Testis (tissue), 3 donors: ENCODE measurements around the gene KCNAB2. TPM values are rescaled to one million over a fixed set of nuclear protein-coding genes. Genes with fewer than 3 reads are reported as not detected.
"Not testable (repeated sequence)": the region's sequence is repeated elsewhere in the genome, so short reads cannot be mapped to it uniquely, and the experiment has no call there.

Experiments used
- DNase-seq: peaks from one replicate; pipeline ENCODE4 v3.0.0-alpha.2; 2019
- H3K27ac ChIP-seq, 2 donors: fragments of 200-600 bp; sonication (generic); one replicate each; pipeline ENCODE4 v1.5.1; 2019
- H3K27me3 ChIP-seq: fragments of 200-600 bp; sonication (generic); one replicate; pipeline ENCODE4 v1.5.1; 2019
- H3K36me3 ChIP-seq: fragments of 200-600 bp; sonication (generic); one replicate; pipeline ENCODE4 v1.5.1; 2017; ENCODE audit warnings: low read depth; ENCODE audit errors: missing control alignments
- H3K4me1 ChIP-seq: fragments of 200-600 bp; sonication (generic); one replicate; pipeline ENCODE4 v1.5.1; 2019
- H3K4me3 ChIP-seq, 2 donors: fragments of 200-600 bp; sonication (generic); one replicate each; pipeline ENCODE4 v1.5.1; 2017 to 2019
- H3K9me3 ChIP-seq: fragments of 200-600 bp; sonication (generic); one replicate; pipeline ENCODE4 v1.5.1; 2017
- POLR2A ChIP-seq: fragments of 450-650 bp; IDR thresholded peaks from one replicate; pipeline ENCODE4 v1.6.1; 2017; ENCODE audit warnings: antibody characterized with exemption, mild to moderate bottlenecking, moderate library complexity
- WGBS, 2 donors: methylation state at CpG; one replicate each; pipeline ENCODE4 v1.1.5; 2018; 5-methylcytosine and 5-hydroxymethylcytosine counted together
- intact Hi-C: fragments of 100-400 bp; cut with DNase I; formaldehyde crosslinking; loops from one replicate; pipeline ENCODE4 v1.15.1; 2023; ENCODE audit warnings: low total_unique reads
- polyA plus RNA-seq: library from polyadenylated mRNA; stranded (reverse); fragments of 350-450 nt; fragmentation: Illumina TruSeq; extraction: RNeasy Lipid Tissue Mini Kit (QIAGEN cat#74804); gene quantifications from one replicate; pipeline ENCODE4 v1.2.3, GENCODE V29; 2014; ENCODE audit warnings: low read depth, low replicate concordance; ENCODE audit not compliant: insufficient read depth
- total RNA-seq, 2 donors: library from RNA; depleted of rRNA; stranded (reverse); fragments of >200 nt; gene quantifications; one replicate each; pipeline ENCODE4 v1.2.3, GENCODE V29; 2016
- TF ChIP-seq, protein P1 (sequence below), 3 experiments: fragments of 450-650 bp in 2 of 3; fragments of 200-600 bp in 1 of 3; sonication (generic) in 1 of 3; IDR thresholded peaks; one replicate each; pipeline ENCODE4 v1.5.1; 2016 to 2019; ENCODE audit warnings: antibody characterized with exemption in 3 of 3, mild to moderate bottlenecking in 2 of 3, moderate library complexity in 1 of 3

The KCNAB2 gene
- total and polyA plus RNA-seq, 3 donors from 2014 or later, result 9.0 to 9.8 (median 9.3) TPM

GRCh38 chr1:6012529-6013318, 33.0 kb upstream of the KCNAB2 start:
- no peak overlapping the region for H3K27ac ChIP-seq
- 91 to 94% methylated on average over 13 to 17 of the region's 17 CpGs for WGBS, 2 donors
- no peaks in the 10 kb centered on the region for H3K4me1 ChIP-seq
- no peaks in the 10 kb centered on the region for H3K36me3 ChIP-seq
- intact Hi-C loops, result no loop called here
- H3K9me3 ChIP-seq, result no peaks in the 10 kb centered on the region
- no peaks in the 10 kb centered on the region for H3K27me3 ChIP-seq
- TF ChIP-seq, protein P1, sequence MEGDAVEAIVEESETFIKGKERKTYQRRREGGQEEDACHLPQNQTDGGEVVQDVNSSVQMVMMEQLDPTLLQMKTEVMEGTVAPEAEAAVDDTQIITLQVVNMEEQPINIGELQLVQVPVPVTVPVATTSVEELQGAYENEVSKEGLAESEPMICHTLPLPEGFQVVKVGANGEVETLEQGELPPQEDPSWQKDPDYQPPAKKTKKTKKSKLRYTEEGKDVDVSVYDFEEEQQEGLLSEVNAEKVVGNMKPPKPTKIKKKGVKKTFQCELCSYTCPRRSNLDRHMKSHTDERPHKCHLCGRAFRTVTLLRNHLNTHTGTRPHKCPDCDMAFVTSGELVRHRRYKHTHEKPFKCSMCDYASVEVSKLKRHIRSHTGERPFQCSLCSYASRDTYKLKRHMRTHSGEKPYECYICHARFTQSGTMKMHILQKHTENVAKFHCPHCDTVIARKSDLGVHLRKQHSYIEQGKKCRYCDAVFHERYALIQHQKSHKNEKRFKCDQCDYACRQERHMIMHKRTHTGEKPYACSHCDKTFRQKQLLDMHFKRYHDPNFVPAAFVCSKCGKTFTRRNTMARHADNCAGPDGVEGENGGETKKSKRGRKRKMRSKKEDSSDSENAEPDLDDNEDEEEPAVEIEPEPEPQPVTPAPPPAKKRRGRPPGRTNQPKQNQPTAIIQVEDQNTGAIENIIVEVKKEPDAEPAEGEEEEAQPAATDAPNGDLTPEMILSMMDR (IDR thresholded peaks at IDR 0.05), result no peak
- no peak for TF ChIP-seq POLR2A
- no peak for DNase-seq
- H3K4me3 ChIP-seq, result no peak overlapping the region

DNA sequence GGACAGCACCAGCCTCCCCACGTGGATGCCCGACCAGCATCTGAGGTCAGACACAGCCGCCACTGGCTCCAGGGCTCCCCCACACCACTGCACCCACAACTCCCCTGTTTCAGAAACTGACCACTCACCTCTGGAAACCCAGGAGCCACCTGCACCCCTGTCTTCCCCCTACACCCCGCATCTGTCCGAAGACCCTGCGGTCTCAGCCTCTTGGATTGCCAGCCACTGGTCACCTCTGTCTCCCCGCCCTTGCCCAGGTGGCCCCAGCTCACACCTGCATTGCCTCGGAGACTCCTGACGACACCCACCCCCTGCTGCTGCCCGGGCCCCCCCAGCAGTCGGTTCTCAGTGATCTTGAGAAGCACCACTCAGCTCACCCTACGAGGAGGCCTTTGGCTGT, 32.2 kb upstream of the KCNAB2 start:
- Histone ChIP-seq H3K9me3 (no peaks in the 10 kb centered on the region), H3K4me3 (no peak overlapping the region), H3K27ac (peak overlapping the region in 1 of 2 donors; percentile 68), H3K4me1 (no peaks in the 10 kb centered on the region), H3K36me3 (no peaks in the 10 kb centered on the region), H3K27me3 (no peaks in the 10 kb centered on the region)
- no peak for DNase-seq
- intact Hi-C loops, result no loop called here
- TF ChIP-seq POLR2A, result no peak
- TF ChIP-seq, protein P1 (IDR thresholded peaks at IDR 0.05), result no peak
- WGBS, 2 donors, result 90 to 93% methylated on average over 10 to 12 of the region's 12 CpGs

DNA sequence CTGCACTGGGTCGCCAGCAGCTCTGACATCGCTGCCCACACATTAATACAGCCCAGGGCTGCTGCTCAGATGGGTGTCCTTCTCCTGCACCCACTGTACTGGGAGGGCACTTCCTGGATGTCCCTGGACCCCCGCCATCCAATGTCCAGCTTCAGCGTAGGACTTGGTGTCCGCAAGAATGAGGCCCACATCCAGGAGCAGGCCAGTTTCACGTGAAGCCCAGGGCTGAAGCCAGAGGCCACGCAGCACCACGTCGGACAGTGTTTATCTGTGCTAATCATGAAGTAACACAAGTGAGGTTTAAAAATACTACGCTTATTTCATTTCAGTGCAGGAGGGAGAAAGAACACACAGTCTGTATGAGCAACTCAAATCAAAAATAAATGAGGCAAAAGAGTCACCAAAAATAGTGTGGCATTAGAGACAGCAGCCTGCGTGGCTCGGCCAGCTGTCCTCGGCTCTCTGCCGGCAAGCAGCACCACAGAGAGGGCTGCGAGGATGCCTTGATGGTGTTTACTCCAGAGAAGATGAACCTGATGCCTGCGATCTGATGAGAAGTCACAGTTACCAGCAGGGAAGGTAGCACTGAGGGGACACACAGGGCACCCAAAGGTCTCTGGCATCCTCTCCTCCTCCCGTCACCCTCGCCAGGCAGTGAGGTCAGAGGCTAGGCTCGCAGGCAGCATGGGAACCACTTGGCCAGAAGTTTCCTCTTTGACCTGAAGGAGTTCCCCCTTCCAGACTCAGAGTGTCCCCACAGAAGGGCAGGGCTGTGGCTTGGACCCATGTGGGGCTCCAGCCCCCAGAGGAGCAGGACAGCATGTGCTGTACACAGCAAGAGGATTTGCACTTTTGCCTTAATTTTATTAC, 31.3 kb upstream of the KCNAB2 start:
- Histone ChIP-seq H3K9me3 (no peaks in the 10 kb centered on the region), H3K27ac (peak overlapping the region; percentile 43 to 68), H3K4me1 (no peaks in the 10 kb centered on the region), H3K27me3 (no peaks in the 10 kb centered on the region), H3K4me3 (no peak overlapping the region), H3K36me3 (no peaks in the 10 kb centered on the region)
- TF ChIP-seq, protein P1 (IDR thresholded peaks at IDR 0.05), result no peak
- TF ChIP-seq POLR2A, result no peak
- peak; percentile 53 for DNase-seq
- WGBS, 2 donors, result 65 to 67% methylated on average over 19 of the region's 19 CpGs
- intact Hi-C loops, result no loop called here

- intact Hi-C loops, result no loop called here
- Histone ChIP-seq H3K36me3 (no peaks in the 10 kb centered on the region), H3K27ac (no peak overlapping the region), H3K9me3 (no peaks in the 10 kb centered on the region), H3K4me3 (no peak overlapping the region), H3K27me3 (no peaks in the 10 kb centered on the region), H3K4me1 (no peaks in the 10 kb centered on the region)
- 91% methylated on average over 16 to 21 of the region's 21 CpGs for whole genome bisulfite sequencing, 2 donors
- no peak for DNase-seq
- TF ChIP-seq POLR2A, result no peak
- TF ChIP-seq, protein P1 (IDR thresholded peaks at IDR 0.05), result no peak
These were observed 29.4 kb upstream of the KCNAB2 start for GRCh38 chr1:6016191-6016865.

GRCh38 chr1:6017654-6018053, 28.0 kb upstream of the KCNAB2 start:
- DNase-seq, H3K36me3 ChIP-seq, H3K27ac ChIP-seq, H3K4me1 ChIP-seq, intact Hi-C loops, H3K9me3 ChIP-seq, H3K27me3 ChIP-seq, H3K4me3 ChIP-seq: not testable (repeated sequence)
- WGBS, 2 donors, result 87 to 88% methylated on average over 7 of the region's 7 CpGs
